T-helper 17 cell (primary cell): ENCODE measurements around the gene GNG8. TPM values are rescaled to one million over a fixed set of nuclear protein-coding genes. Genes with fewer than 3 reads are reported as not detected.

Experiments
- ATAC-seq: fragments of 150-1000 bp; cut with Tn5 transposase; 2 replicates; pipeline ENCODE4 v1.10.0; 2021; ENCODE audit warnings: mild to moderate bottlenecking, moderate library complexity
- DNase-seq, 3 donors: peaks; one replicate each; pipeline versions ENCODE4 v3.0.0 to v3.0.0-alpha.2; 2020 to 2021
- H3K9me3 ChIP-seq: one replicate; pipeline ENCODE4 v1.7.0; 2013; ENCODE audit warnings: low read length, mild to moderate bottlenecking; ENCODE audit not compliant: control insufficient read depth, poor library complexity, severe bottlenecking
- H3K27ac Mint-ChIP-seq: one replicate; pipeline ENCODE4 v1.8.0; 2022; ENCODE audit warnings: mild to moderate bottlenecking, moderate library complexity, mixed read lengths
- H3K27me3 Mint-ChIP-seq: one replicate; pipeline ENCODE4 v1.8.0; 2022; ENCODE audit warnings: mixed read lengths
- H3K36me3 Mint-ChIP-seq: one replicate; pipeline ENCODE4 v1.8.0; 2022; ENCODE audit warnings: low read depth, mixed read lengths
- H3K4me1 Mint-ChIP-seq: one replicate; pipeline ENCODE4 v1.8.0; 2022; ENCODE audit warnings: mild to moderate bottlenecking, mixed read lengths
- H3K4me3 Mint-ChIP-seq: one replicate; pipeline ENCODE4 v1.8.0; 2022; ENCODE audit warnings: mild to moderate bottlenecking, moderate library complexity, mixed read lengths
- total RNA-seq, 4 donors: library from RNA in 2 of 4; stranded (reverse) in 2 of 4; gene quantifications; one replicate each; pipeline ENCODE4 v1.2.3 and lab custom pipeline; 2022 to 2026

The GNG8 gene
- total RNA-seq, 2 donors from 2014 or later = not detected

DNA sequence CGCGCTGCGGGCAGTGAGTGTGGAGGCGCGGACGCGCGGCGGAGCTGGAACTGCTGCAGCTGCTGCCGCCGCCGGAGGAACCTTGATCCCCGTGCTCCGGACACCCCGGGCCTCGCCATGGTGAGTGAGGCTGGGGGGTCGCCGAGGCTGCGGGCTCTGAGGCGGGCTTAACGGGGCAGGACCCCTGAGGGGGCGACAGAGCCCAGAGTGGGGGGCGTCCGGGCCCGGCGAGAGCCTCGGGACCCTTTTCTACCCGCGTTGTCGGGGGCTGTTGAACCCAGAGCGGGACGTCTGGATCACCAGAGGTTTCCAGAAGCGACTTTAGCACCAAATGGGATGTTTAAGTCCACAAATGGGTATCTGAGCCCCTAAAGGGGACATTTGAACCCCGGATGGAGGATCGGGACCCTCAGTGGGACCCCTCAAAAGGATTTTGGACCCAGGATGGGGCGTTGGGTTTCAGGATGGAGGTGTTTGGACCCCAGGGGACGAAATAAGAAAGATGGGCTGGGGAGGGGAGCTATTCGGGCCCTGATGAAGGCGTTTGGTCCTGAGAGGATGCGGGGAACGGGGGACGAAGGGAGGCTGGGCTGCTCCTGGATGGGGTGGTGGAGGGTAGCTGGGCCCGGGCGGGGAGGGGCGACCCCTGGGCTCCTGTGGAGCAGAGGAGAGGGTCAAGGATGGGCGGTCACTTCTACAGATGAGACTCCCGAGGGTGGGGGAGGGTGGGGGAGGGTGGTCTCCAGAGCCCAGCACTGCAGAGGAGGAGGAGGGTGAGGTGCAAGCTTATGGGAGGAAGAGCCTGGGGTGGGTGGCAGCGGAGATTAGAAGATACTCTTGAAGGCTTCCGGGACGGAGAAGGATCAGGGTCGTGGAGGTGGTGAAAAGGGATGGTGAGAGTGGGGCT lies 34.4 kb downstream of the GNG8 start, which contains the start of gene CALM3:
CALM3 (plus strand) TSS at position 13 of the 907 bp plus-strand sequence; CDS start at position 118, 105 bp downstream.
- Mint-ChIP-seq H3K27ac (peak within 1 kb of the TSS; percentile 99), H3K4me3 (peak within 1 kb of the TSS; percentile 96), H3K4me1 (peaks cover 29% of the 10 kb centered on the region), H3K27me3 (no peaks in the 10 kb centered on the region), H3K36me3 (peaks cover 7% of the 10 kb centered on the region)
- ATAC-seq (no peak), DNase-seq (no peak)
- no peaks in the 10 kb centered on the region for H3K9me3 ChIP-seq

DNA sequence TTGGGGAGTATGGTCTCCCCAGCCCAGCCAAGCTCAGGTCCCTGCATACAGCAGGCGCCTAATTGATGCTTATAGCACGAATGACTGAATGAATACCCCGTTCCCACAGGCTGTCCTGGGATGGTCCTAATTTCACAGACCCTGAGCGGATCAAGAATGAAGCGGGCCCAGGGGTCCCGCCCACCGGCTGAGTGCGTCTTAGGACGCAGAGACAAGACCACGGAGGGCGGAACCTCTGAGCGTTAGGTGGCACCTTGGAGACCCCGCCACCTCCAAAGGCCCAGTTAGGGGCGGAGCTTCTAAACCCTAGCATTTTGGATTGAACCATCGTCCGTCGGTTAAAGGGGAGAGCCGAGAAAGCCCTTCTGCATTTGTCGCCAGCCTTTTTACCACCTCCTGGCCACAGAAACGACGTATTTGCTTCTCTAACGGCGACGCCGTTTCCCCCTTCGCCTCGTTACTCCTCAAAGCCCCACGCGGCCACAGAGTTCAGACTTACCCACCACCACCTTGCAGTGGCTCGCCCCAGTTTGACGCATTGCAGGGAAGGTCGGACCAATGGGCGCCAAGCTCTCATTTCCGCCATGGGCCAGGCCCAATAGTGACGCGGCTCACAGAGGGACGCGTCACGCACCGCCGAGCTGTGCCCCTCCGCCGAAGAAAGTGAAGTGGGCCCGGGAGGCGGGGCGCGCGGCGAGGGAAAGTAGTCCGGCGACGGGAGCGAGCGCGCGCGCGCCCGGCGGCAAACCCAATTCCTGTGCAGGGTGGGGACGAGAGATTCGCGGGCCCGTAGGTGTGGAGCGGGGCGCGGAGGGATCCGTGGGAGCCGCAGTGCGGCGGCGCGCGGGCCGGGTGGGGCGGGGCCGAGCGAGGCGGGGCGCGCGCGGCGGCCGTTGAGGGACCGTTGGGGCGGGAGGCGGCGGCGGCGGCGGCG lies 35.4 kb downstream of the GNG8 start:
- no peaks in the 10 kb centered on the region for H3K9me3 ChIP-seq
- H3K36me3 Mint-ChIP-seq = peaks cover 7% of the 10 kb centered on the region
- ATAC-seq = peak; percentile 88
- peaks cover 25% of the 10 kb centered on the region for H3K4me1 Mint-ChIP-seq
- peak; percentile 94 to 98 (median 94) for DNase-seq
- no peaks in the 10 kb centered on the region for H3K27me3 Mint-ChIP-seq
- peak overlapping the region; percentile 99 for H3K27ac Mint-ChIP-seq
- H3K4me3 Mint-ChIP-seq = peak overlapping the region; percentile 96

DNA sequence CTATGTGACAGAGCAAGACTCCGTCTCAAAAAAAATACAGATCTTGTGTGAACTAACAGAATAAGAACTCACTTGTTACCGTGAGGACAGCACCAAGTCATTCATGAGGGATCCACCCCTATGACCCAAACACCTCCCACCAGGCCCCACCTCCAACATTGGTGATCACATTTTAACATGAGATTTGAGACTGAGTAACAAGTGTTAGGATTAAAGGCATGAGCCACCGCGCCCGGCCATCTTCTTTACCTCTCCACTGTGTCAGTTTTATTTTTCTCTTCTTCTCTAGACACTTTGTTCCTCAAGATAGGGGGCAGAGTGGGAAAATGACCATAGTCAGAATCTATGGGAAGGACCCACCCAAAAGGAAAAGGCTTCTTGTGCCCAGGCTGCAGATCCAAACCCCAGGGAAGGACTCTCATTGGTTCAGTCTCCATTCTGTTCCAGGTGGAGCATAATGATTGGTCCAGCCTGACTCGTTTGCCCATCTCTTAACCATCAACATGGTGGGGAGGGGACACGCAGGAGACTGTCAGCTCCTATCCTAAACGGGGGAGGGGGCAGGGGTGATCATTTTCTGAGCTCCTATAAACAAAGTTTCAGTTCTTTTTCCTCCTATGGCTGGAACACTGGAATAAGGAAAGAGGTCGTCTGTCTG lies 36.2 kb downstream of the GNG8 start:
- peak overlapping the region; percentile 99 for H3K27ac Mint-ChIP-seq
- H3K36me3 Mint-ChIP-seq = peaks cover 7% of the 10 kb centered on the region
- ATAC-seq (no peak), DNase-seq (no peak)
- H3K9me3 ChIP-seq = no peaks in the 10 kb centered on the region
- H3K4me1 Mint-ChIP-seq = peaks cover 25% of the 10 kb centered on the region
- peak overlapping the region; percentile 96 for H3K4me3 Mint-ChIP-seq
- no peaks in the 10 kb centered on the region for H3K27me3 Mint-ChIP-seq

DNA sequence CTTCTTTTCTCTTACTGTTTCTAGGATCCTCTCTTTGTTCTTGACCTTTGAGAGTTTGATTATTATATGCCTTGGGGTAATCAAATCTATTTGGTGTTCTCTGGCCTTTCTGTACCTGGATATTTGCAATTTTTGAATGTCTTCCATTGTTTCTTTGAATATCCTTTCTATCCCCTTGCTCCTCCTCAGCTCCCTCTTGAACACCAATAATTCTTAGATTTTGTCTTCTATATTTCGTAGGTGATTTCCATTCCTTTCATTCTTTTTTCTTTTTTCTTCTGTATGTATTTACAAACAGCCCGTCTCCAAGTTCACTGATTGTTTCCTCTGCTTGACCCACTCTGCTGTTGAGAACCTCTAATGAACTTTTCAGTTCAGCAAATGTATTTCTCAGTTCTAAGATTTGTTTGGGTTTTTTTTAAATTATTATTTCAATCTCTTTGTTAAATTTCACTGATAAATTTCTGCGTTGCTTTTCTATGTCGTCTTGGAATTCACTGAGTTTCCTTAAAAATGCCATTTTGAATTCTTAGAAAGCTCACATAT lies 37.6 kb downstream of the GNG8 start:
- Mint-ChIP-seq H3K4me3 (no peak overlapping the region), H3K4me1 (peaks cover 23% of the 10 kb centered on the region), H3K27ac (no peak overlapping the region), H3K27me3 (no peaks in the 10 kb centered on the region), H3K36me3 (peaks cover 7% of the 10 kb centered on the region)
- H3K9me3 ChIP-seq = no peaks in the 10 kb centered on the region
- DNase-seq (no peak), ATAC-seq (no peak)

DNA sequence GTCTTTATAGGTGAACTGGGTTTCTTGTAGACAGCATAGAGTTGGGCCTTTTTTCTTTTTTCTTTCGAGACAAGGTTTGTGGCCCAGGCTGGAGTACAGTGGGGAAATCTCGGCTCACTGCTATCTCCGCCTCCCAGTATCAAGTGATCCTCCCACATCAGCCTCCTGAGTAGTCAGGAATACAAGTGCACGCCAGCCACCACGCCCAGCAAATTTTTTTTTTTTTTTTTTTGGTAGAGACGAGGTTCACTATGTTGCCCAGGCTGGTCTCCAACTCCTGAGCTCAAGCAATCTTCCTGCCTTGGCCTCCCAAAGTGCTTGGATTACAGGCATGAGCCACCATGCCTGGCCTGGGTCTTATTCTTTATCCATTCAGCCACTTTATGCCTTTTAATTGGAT lies 40.0 kb downstream of the GNG8 start:
- no peaks in the 10 kb centered on the region for H3K27me3 Mint-ChIP-seq
- DNase-seq (no peak), ATAC-seq (no peak)
- no peaks in the 10 kb centered on the region for H3K9me3 ChIP-seq
- peaks cover 10% of the 10 kb centered on the region for H3K4me1 Mint-ChIP-seq
- H3K4me3 Mint-ChIP-seq = no peak overlapping the region
- H3K36me3 Mint-ChIP-seq = peaks cover 3% of the 10 kb centered on the region
- no peak overlapping the region for H3K27ac Mint-ChIP-seq

DNA sequence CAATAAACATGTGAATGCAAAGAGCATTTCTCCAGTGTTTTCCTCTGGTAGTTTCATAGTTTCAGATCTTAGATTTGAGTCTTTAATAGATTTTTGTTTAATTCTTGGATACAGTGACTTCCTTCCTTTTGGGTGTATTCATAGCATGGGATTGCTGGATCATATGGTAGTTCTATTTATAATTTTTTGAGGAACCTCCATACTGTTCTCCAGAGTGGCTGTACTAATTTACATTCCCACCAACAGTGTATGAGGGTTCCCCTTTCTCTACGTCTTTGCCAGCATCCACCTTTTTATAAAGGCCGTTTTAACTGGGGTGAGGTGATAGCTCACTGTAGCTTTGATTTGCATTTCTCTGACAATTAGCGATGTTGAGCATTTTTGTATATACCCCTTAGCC lies 44.1 kb downstream of the GNG8 start:
- H3K4me1 Mint-ChIP-seq = peaks cover 2% of the 10 kb centered on the region
- H3K36me3 Mint-ChIP-seq = no peaks in the 10 kb centered on the region
- H3K9me3 ChIP-seq = no peaks in the 10 kb centered on the region
- H3K4me3 Mint-ChIP-seq = no peak overlapping the region
- ATAC-seq (no peak), DNase-seq (no peak)
- no peak overlapping the region for H3K27ac Mint-ChIP-seq
- no peaks in the 10 kb centered on the region for H3K27me3 Mint-ChIP-seq

DNA sequence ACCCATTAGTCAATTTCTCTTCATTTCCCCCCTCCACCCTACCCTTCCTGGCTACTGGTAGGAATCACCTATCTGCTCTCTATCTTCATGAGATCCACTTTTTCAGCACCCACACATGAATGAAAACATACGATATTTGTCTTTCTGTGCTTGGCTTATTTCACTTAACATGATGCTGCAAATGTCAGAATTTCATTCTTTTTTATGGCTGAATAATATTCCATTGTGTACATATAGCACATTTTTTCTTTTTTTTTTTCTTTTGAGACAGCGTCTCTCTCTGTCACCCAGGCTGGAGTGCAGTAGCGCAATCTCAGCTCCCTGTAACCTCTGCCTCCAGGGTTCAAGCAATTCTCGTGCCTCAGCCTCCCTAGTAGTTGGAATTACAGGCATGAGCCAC lies 44.7 kb downstream of the GNG8 start:
- ATAC-seq = no peak
- no peak overlapping the region for H3K27ac Mint-ChIP-seq
- no peak overlapping the region for H3K4me3 Mint-ChIP-seq
- DNase-seq = no peak
- no peaks in the 10 kb centered on the region for H3K36me3 Mint-ChIP-seq
- H3K4me1 Mint-ChIP-seq = peaks cover 2% of the 10 kb centered on the region
- H3K27me3 Mint-ChIP-seq = no peaks in the 10 kb centered on the region
- no peaks in the 10 kb centered on the region for H3K9me3 ChIP-seq

DNA sequence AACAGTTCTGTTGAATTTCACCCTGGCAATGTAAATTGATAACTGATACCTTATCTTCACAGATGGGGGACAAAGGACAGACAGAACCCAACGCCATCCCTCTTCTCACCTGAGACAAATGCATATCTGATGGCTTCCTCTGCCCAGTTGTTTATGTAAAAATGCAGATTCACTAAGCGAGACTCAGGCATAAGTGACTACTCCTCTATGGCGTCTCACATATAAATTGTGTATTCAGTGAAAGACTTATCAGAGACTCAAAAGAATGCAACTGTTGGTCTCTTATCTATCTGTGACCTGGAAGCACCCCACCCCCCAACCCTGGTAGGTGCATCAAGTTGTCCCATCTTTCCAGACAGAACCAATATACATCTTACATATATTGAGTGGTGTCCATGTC lies 48.1 kb downstream of the GNG8 start:
- Mint-ChIP-seq H3K4me1 (peaks cover 5% of the 10 kb centered on the region), H3K27ac (no peak overlapping the region), H3K27me3 (no peaks in the 10 kb centered on the region), H3K4me3 (no peak overlapping the region), H3K36me3 (no peaks in the 10 kb centered on the region)
- ATAC-seq (no peak), DNase-seq (no peak)
- H3K9me3 ChIP-seq = no peaks in the 10 kb centered on the region

DNA sequence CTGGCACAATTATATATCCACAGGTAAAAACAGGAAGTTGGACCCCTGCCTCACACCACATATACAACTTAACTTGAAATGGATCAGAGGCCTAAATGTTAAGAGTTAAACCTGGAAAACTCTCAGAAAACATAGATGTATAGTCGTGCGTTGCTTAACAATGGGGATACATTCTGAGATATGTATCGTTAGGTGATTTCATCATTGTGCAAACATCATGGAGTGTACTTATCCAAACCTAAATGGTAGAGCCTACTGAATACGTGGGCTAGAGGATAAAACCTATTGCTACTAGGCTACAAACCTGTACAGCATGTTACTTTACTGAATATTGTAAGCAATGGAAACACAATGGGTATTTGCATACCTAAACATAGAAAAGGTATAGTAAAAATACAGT lies 49.7 kb downstream of the GNG8 start:
- Mint-ChIP-seq H3K4me1 (peaks cover 5% of the 10 kb centered on the region), H3K36me3 (no peaks in the 10 kb centered on the region), H3K4me3 (no peak overlapping the region), H3K27me3 (no peaks in the 10 kb centered on the region), H3K27ac (no peak overlapping the region)
- ATAC-seq = no peak
- no peaks in the 10 kb centered on the region for H3K9me3 ChIP-seq
- no peak for DNase-seq

DNA sequence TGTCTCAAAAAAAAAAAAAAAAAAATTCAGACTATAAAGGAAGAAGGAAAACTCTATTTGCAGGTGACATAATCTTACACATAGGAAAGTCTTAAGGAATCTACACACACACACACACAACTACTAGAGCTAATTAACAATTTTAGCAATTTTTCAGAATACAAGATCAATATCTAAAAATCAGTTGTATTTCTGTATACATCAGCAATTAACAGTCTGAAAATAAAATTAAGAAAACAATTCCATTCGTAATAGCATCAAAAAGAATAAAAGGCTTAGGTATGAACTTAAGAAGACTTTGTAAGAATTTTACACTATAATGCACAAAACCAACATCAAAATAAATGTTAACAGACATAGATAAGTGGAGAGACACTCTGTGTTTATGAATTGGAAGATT lies 50.5 kb downstream of the GNG8 start:
- H3K9me3 ChIP-seq = no peaks in the 10 kb centered on the region
- Mint-ChIP-seq H3K27ac (no peak overlapping the region), H3K27me3 (no peaks in the 10 kb centered on the region), H3K36me3 (no peaks in the 10 kb centered on the region), H3K4me1 (peaks cover 5% of the 10 kb centered on the region), H3K4me3 (no peak overlapping the region)
- ATAC-seq (no peak), DNase-seq (no peak)
